H9 (cell line): ENCODE results near the gene MINPP1. TPM values are rescaled to one million over a fixed set of nuclear protein-coding genes. Genes with fewer than 3 reads are reported as not detected.

Source experiments
- DNase-seq: peaks from one replicate; pipeline ENCODE4 v3.0.0-alpha.2; 2017
- H2AFZ ChIP-seq: one replicate; pipeline ENCODE4 v1.6.1; 2013; ENCODE audit warnings: mild to moderate bottlenecking, low read length, control low read depth, moderate library complexity
- H2AK5ac ChIP-seq: 2 replicates; pipeline ENCODE4 v1.6.1; 2013; ENCODE audit warnings: low read length, control low read depth, mixed read lengths; ENCODE audit not compliant: insufficient read length
- H2BK120ac ChIP-seq: one replicate; pipeline ENCODE4 v1.6.1; 2013; ENCODE audit warnings: low read depth, mild to moderate bottlenecking, low read length, control low read depth, inconsistent platforms; ENCODE audit not compliant: poor library complexity, severe bottlenecking
- H2BK12ac ChIP-seq: 2 replicates; pipeline ENCODE4 v1.6.1; 2013; ENCODE audit warnings: low read length, control low read depth, mixed read lengths, low read depth; ENCODE audit not compliant: insufficient read length
- H2BK15ac ChIP-seq: 2 replicates; pipeline ENCODE4 v1.6.1; 2013; ENCODE audit warnings: low read depth, low read length, control low read depth
- H2BK20ac ChIP-seq: one replicate; pipeline ENCODE4 v1.6.1; 2013; ENCODE audit warnings: low read depth, mild to moderate bottlenecking, low read length, control low read depth, inconsistent platforms; ENCODE audit not compliant: poor library complexity, severe bottlenecking
- H2BK5ac ChIP-seq: 2 replicates; pipeline ENCODE4 v1.6.1; 2013; ENCODE audit warnings: low read length, control low read depth, mixed read lengths; ENCODE audit not compliant: insufficient read length
- H3K14ac ChIP-seq: 2 replicates; pipeline ENCODE4 v1.6.1; 2013; ENCODE audit warnings: low read length, control low read depth; ENCODE audit not compliant: insufficient read depth
- H3K18ac ChIP-seq: 2 replicates; pipeline ENCODE4 v1.6.1; 2013; ENCODE audit warnings: low read depth, mild to moderate bottlenecking, mixed read lengths, low read length, control low read depth; ENCODE audit not compliant: insufficient read length
- H3K23ac ChIP-seq: 2 replicates; pipeline ENCODE4 v1.6.1; 2013; ENCODE audit warnings: low read length, control low read depth, mixed read lengths, low read depth; ENCODE audit not compliant: insufficient read length
- H3K23me2 ChIP-seq: 2 replicates; pipeline ENCODE4 v1.6.1; 2013; ENCODE audit warnings: low read depth, mild to moderate bottlenecking, mixed read lengths, low read length, control low read depth; ENCODE audit not compliant: insufficient read length, poor library complexity, severe bottlenecking
- H3K27ac ChIP-seq: 2 replicates; pipeline ENCODE4 v1.5.1; 2013; ENCODE audit warnings: low read length, control low read depth, mixed read lengths, low read depth; ENCODE audit not compliant: insufficient read length
- H3K27me3 ChIP-seq: 2 replicates; pipeline ENCODE4 v1.6.1; 2013; ENCODE audit warnings: low read length, control low read depth, inconsistent platforms; ENCODE audit not compliant: insufficient read depth
- H3K4ac ChIP-seq: 2 replicates; pipeline ENCODE4 v1.6.1; 2013; ENCODE audit warnings: low read depth, mild to moderate bottlenecking, control low read depth, inconsistent platforms, low read length, moderate library complexity
- H3K4me1 ChIP-seq: 2 replicates; pipeline ENCODE4 v1.6.1; 2013; ENCODE audit warnings: low read length, control low read depth, inconsistent platforms; ENCODE audit not compliant: insufficient read depth
- H3K4me2 ChIP-seq: 2 replicates; pipeline ENCODE4 v1.6.1; 2013; ENCODE audit warnings: low read length, control low read depth, mixed read lengths; ENCODE audit not compliant: insufficient read length, insufficient read depth
- H3K56ac ChIP-seq: 2 replicates; pipeline ENCODE4 v1.6.1; 2013; ENCODE audit warnings: low read depth, mild to moderate bottlenecking, mixed read lengths, low read length, control low read depth; ENCODE audit not compliant: insufficient read length
- H3K79me1 ChIP-seq: 2 replicates; pipeline ENCODE4 v1.6.1; 2013; ENCODE audit warnings: low read depth, mild to moderate bottlenecking, moderate library complexity, low read length, control low read depth, inconsistent platforms; ENCODE audit not compliant: insufficient read depth, poor library complexity, severe bottlenecking
- H3K79me2 ChIP-seq: 2 replicates; pipeline ENCODE4 v1.6.1; 2013; ENCODE audit warnings: low read length, control low read depth, inconsistent platforms; ENCODE audit not compliant: insufficient read depth
- H3K9ac ChIP-seq: 2 replicates; pipeline ENCODE4 v1.6.1; 2013; ENCODE audit warnings: low read length, control low read depth, mixed read lengths; ENCODE audit not compliant: insufficient read length; ENCODE audit errors: extremely low read depth
- H3K9me3 ChIP-seq: one replicate; pipeline ENCODE4 v1.6.1; 2013; ENCODE audit warnings: low read depth, low read length, inconsistent platforms; ENCODE audit not compliant: control insufficient read depth
- H3T11ph ChIP-seq: one replicate; pipeline ENCODE4 v1.6.1; 2013; ENCODE audit warnings: mild to moderate bottlenecking, low read length, control low read depth, inconsistent platforms
- H4K20me1 ChIP-seq: one replicate; pipeline ENCODE4 v1.6.1; 2013; ENCODE audit not compliant: control insufficient read depth, insufficient read length, insufficient read depth
- H4K5ac ChIP-seq: 2 replicates; pipeline ENCODE4 v1.6.1; 2013; ENCODE audit warnings: low read depth, mild to moderate bottlenecking, mixed read lengths, low read length, control low read depth; ENCODE audit not compliant: insufficient read length
- H4K8ac ChIP-seq: replicated peaks from 2 replicates; pipeline ENCODE4 v1.6.1; 2013; ENCODE audit warnings: low read length, control low read depth, mixed read lengths, low read depth; ENCODE audit not compliant: insufficient read length
- H4K91ac ChIP-seq: 2 replicates; pipeline ENCODE4 v1.6.1; 2013; ENCODE audit warnings: low read depth, mild to moderate bottlenecking, moderate library complexity, mixed read lengths, low read length, control low read depth; ENCODE audit not compliant: insufficient read length
- H3K27ac Mint-ChIP-seq, 3 experiments: 2 replicates in 2 of 3; 3 replicates in 1 of 3; pipeline ENCODE4 v1.8.0; 2020 to 2021; ENCODE audit warnings: mixed read lengths in 3 of 3, mild to moderate bottlenecking in 1 of 3, moderate library complexity in 1 of 3
- H3K27me3 Mint-ChIP-seq: 2 replicates; pipeline ENCODE4 v1.8.0; 2021; ENCODE audit warnings: low read depth, mild to moderate bottlenecking, moderate library complexity, mixed read lengths
- H3K36me3 Mint-ChIP-seq, 3 experiments: 2 replicates in 2 of 3; 3 replicates in 1 of 3; pipeline ENCODE4 v1.8.0; 2020 to 2021; ENCODE audit warnings: low read depth in 3 of 3, mixed read lengths in 3 of 3; ENCODE audit not compliant: insufficient read depth in 1 of 3
- H3K4me1 Mint-ChIP-seq, 2 experiments: 2 replicates each; pipeline ENCODE4 v1.8.0; 2020; ENCODE audit warnings: mixed read lengths in 2 of 2
- H3K4me3 Mint-ChIP-seq, 2 experiments: 2 replicates in 1 of 2; 3 replicates in 1 of 2; pipeline ENCODE4 v1.8.0; 2020 to 2021; ENCODE audit warnings: mild to moderate bottlenecking in 2 of 2, mixed read lengths in 2 of 2, moderate library complexity in 1 of 2
- H3K9me3 Mint-ChIP-seq, 2 experiments: 2 replicates in 1 of 2; 3 replicates in 1 of 2; pipeline ENCODE4 v1.8.0; 2020; ENCODE audit warnings: mild to moderate bottlenecking in 2 of 2, mixed read lengths in 2 of 2, moderate library complexity in 1 of 2
- WGBS: extraction: QIAGEN DNeasy Blood & Tissue Kit; methylation state at CpG from one replicate; pipeline ENCODE4 v1.1.7; 2013; ENCODE audit warnings: missing lambda C conversion rate, low lambda C conversion rate, mixed read lengths; ENCODE audit not compliant: insufficient read length; ENCODE audit errors: extremely low coverage; 5-methylcytosine and 5-hydroxymethylcytosine counted together
- total RNA-seq: library from RNA; stranded (reverse); gene quantifications from 2 replicates; pipeline ENCODE4 v1.2.1, GENCODE V29; 2021
- TF ChIP-seq, protein P1 (sequence below): fragments of 200-600 bp; sonication (generic); conservative IDR thresholded peaks from 3 replicates; pipeline ENCODE4 v1.8.0; 2021; ENCODE audit warnings: antibody characterized with exemption, mild to moderate bottlenecking

The MINPP1 gene
- total RNA-seq, 1 experiment from 2014 or later = 30.3 TPM

DNA sequence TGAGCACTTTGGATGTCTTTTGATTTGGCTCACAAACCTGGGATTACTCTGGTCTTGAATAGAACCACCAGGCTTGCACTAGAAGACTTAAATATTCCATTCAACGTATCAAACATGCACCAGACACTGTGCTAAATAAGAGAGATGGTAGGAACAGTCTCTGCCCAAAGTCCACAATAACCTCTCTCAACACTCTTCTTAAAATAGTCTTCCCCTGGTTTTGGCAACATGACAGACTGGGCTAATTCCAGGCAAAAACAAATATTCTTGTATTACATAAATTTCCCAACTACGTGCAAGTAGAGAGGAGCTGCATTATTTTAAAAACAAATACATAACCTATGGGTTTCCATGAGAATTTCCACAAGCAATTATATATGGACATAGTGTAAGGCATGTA, 90.2 kb downstream of the MINPP1 start:
- H3K9ac ChIP-seq = no peak overlapping the region
- no peaks in the 10 kb centered on the region for H3K79me1 ChIP-seq
- H4K91ac ChIP-seq = no peak overlapping the region
- no peak overlapping the region for H2BK5ac ChIP-seq
- no peak overlapping the region for H3K27ac ChIP-seq
- H3K14ac ChIP-seq = no peak overlapping the region
- Mint-ChIP-seq H3K4me3 (no peak overlapping the region), H3K36me3 (no peaks in the 10 kb centered on the region), H3K9me3 (no peaks in the 10 kb centered on the region), H3K27ac (no peak overlapping the region), H3K27me3 (no peaks in the 10 kb centered on the region), H3K4me1 (peaks cover 0 to 6% of the 10 kb centered on the region in 2 experiments; a peak in 1 of 4 replicates)
- H2BK120ac ChIP-seq = no peak overlapping the region
- H3T11ph ChIP-seq = no peak overlapping the region
- no peak overlapping the region for H3K18ac ChIP-seq
- H3K23ac ChIP-seq = no peak overlapping the region
- H4K20me1 ChIP-seq = no peaks in the 10 kb centered on the region
- no peak overlapping the region for H3K4me2 ChIP-seq
- no peak overlapping the region for H3K56ac ChIP-seq
- no peak overlapping the region for H4K8ac ChIP-seq
- no peaks in the 10 kb centered on the region for H3K4me1 ChIP-seq
- no peak overlapping the region for H2AK5ac ChIP-seq
- H2BK15ac ChIP-seq = no peak overlapping the region
- H3K23me2 ChIP-seq = no peaks in the 10 kb centered on the region
- H2BK20ac ChIP-seq = no peak overlapping the region
- no peak overlapping the region for H2AFZ ChIP-seq
- no peaks in the 10 kb centered on the region; the same call in 1 of the 2 replicates for H3K27me3 ChIP-seq
- no peak overlapping the region for H3K4ac ChIP-seq
- no peaks in the 10 kb centered on the region for H3K79me2 ChIP-seq
- H3K9me3 ChIP-seq = no peaks in the 10 kb centered on the region
- TF ChIP-seq, protein P1, sequence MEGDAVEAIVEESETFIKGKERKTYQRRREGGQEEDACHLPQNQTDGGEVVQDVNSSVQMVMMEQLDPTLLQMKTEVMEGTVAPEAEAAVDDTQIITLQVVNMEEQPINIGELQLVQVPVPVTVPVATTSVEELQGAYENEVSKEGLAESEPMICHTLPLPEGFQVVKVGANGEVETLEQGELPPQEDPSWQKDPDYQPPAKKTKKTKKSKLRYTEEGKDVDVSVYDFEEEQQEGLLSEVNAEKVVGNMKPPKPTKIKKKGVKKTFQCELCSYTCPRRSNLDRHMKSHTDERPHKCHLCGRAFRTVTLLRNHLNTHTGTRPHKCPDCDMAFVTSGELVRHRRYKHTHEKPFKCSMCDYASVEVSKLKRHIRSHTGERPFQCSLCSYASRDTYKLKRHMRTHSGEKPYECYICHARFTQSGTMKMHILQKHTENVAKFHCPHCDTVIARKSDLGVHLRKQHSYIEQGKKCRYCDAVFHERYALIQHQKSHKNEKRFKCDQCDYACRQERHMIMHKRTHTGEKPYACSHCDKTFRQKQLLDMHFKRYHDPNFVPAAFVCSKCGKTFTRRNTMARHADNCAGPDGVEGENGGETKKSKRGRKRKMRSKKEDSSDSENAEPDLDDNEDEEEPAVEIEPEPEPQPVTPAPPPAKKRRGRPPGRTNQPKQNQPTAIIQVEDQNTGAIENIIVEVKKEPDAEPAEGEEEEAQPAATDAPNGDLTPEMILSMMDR = no peak
- DNase-seq = no peak
- H4K5ac ChIP-seq = no peak overlapping the region
- H2BK12ac ChIP-seq = no peak overlapping the region
- WGBS = no CpG with 5 or more reads among the region's 2 CpGs
